H1 (cell line): Measurements from ENCODE around the gene KDF1. TPM values are rescaled to one million over a fixed set of nuclear protein-coding genes. Genes with fewer than 3 reads are reported as not detected.

ENCODE experiments used
- CTCF ChIA-PET: fragments of 300-600 bp; sonication (Branson Sonifier 250); formaldehyde crosslinking; loops from one replicate; lab custom pipeline; 2021; ENCODE audit not compliant: partially characterized antibody; lab: Charles Lee
- POLR2A ChIA-PET: fragments of 300-600 bp; sonication (Branson Sonifier 250); formaldehyde crosslinking; loops from one replicate; lab custom pipeline; 2021; ENCODE audit warnings: inconsistent platforms; ENCODE audit not compliant: partially characterized antibody; lab: Charles Lee
- DNase-seq, 2 experiments: peaks; one replicate each; pipeline versions ENCODE4 v3.0.0 to v3.0.0-alpha.2; 2010 to 2022; ENCODE audit warnings: low spot score in 2 of 2, low read depth in 1 of 2, mixed read lengths in 1 of 2
- FAIRE-seq: peaks from 2 replicates; lab custom pipeline; 2011; peaks lifted over from hg19 to GRCh38; lab: Jason Lieb, UNC
- H2AFZ ChIP-seq: 2 replicates; pipeline ENCODE4 v1.8.1; 2012; ENCODE audit warnings: low read length, inconsistent platforms
- H2AK5ac ChIP-seq: 2 replicates; pipeline ENCODE4 v1.6.1; 2013; ENCODE audit warnings: low read depth, low read length
- H2BK120ac ChIP-seq: replicated peaks from 2 replicates; pipeline ENCODE3; 2013; ENCODE audit warnings: low read depth, low read length, inconsistent platforms
- H2BK12ac ChIP-seq: 2 replicates; pipeline ENCODE4 v1.6.1; 2013; ENCODE audit warnings: low read depth, low read length
- H2BK15ac ChIP-seq: 2 replicates; pipeline ENCODE4 v1.6.1; 2013; ENCODE audit warnings: low read length
- H2BK20ac ChIP-seq: 2 replicates; pipeline ENCODE4 v1.6.1; 2013; ENCODE audit warnings: low read length
- H2BK5ac ChIP-seq: 2 replicates; pipeline ENCODE4 v1.6.1; 2013; ENCODE audit warnings: low read depth, low read length
- H3K14ac ChIP-seq: 2 replicates; pipeline ENCODE4 v1.6.1; 2013; ENCODE audit warnings: inconsistent platforms; ENCODE audit not compliant: insufficient read length
- H3K18ac ChIP-seq: 2 replicates; pipeline ENCODE4 v1.6.1; 2013; ENCODE audit warnings: low read length; ENCODE audit errors: extremely low read depth
- H3K23ac ChIP-seq: 2 replicates; pipeline ENCODE4 v1.6.1; 2013; ENCODE audit warnings: inconsistent platforms; ENCODE audit not compliant: insufficient read length
- H3K23me2 ChIP-seq: 2 replicates; pipeline ENCODE4 v1.6.1; 2013; ENCODE audit warnings: low read depth, low read length
- H3K27ac ChIP-seq: 2 replicates; pipeline ENCODE4 v1.6.1; 2011; ENCODE audit warnings: low read depth, low read length, inconsistent platforms
- H3K27me3 ChIP-seq, 4 experiments: replicated peaks in 1 of 4; 1 replicate in 1 of 4; 2 replicates in 3 of 4; pipeline versions ENCODE4 v1.6.1 to v1.8.1; 2011 to 2013; ENCODE audit warnings: low read length in 3 of 4, mild to moderate bottlenecking in 3 of 4, inconsistent platforms in 2 of 4, mixed read lengths in 2 of 4, moderate library complexity in 1 of 4; ENCODE audit not compliant: control insufficient read depth in 3 of 4, insufficient read depth in 3 of 4; ENCODE audit errors: extremely low read depth in 1 of 4
- H3K36me3 ChIP-seq, 4 experiments: 2 replicates each; pipeline versions ENCODE4 v1.6.1 to v1.8.1; 2011 to 2013; ENCODE audit warnings: mild to moderate bottlenecking in 4 of 4, low read length in 3 of 4, moderate library complexity in 2 of 4, control low read depth in 1 of 4, inconsistent platforms in 1 of 4; ENCODE audit not compliant: insufficient read depth in 4 of 4, control insufficient read depth in 2 of 4
- H3K4ac ChIP-seq: replicated peaks from 2 replicates; pipeline ENCODE3; 2013; ENCODE audit warnings: low read length, low read depth, mixed read lengths, inconsistent platforms; ENCODE audit not compliant: insufficient read length
- H3K4me1 ChIP-seq, 4 experiments: replicated peaks in 1 of 4; 1 replicate in 1 of 4; 2 replicates in 3 of 4; pipeline versions ENCODE4 v1.6.1 to v1.8.1; 2011 to 2013; ENCODE audit warnings: low read length in 3 of 4, inconsistent platforms in 2 of 4, mixed read lengths in 1 of 4; ENCODE audit not compliant: insufficient read depth in 4 of 4, control insufficient read depth in 3 of 4
- H3K4me2 ChIP-seq, 2 experiments: 2 replicates each; pipeline versions ENCODE4 v1.6.1 to v1.8.1; 2011 to 2013; ENCODE audit warnings: low read depth in 2 of 2, low read length in 2 of 2, control low read depth in 1 of 2, inconsistent platforms in 1 of 2, mild to moderate bottlenecking in 1 of 2; ENCODE audit not compliant: insufficient read depth in 1 of 2
- H3K4me3 ChIP-seq, 4 experiments: fragments of 200-600, 300-600 bp in 1 of 4; sonication (generic), shearing (Covaris generic), sonication (Bioruptor Twin) in 1 of 4; 2 replicates each; pipeline versions ENCODE4 v1.5.1 to v1.8.1; 2011 to 2016; ENCODE audit warnings: low read length in 4 of 4, low read depth in 3 of 4, control low read depth in 2 of 4, inconsistent platforms in 2 of 4, mild to moderate bottlenecking in 2 of 4, mixed read lengths in 1 of 4, moderate library complexity in 1 of 4; ENCODE audit not compliant: insufficient read depth in 2 of 4; ENCODE audit errors: extremely low read depth in 1 of 4
- H3K56ac ChIP-seq: replicated peaks from 2 replicates; pipeline ENCODE3; 2013; ENCODE audit warnings: low read depth, mild to moderate bottlenecking, mixed read lengths, low read length, inconsistent platforms; ENCODE audit not compliant: insufficient read length
- H3K79me1 ChIP-seq: 2 replicates; pipeline ENCODE4 v1.6.1; 2013; ENCODE audit warnings: low read depth, low read length, control low read depth
- H3K79me2 ChIP-seq, 2 experiments: 2 replicates each; pipeline versions ENCODE4 v1.6.1 to v1.8.1; 2012 to 2013; ENCODE audit warnings: low read length in 2 of 2, mild to moderate bottlenecking in 2 of 2, inconsistent platforms in 1 of 2; ENCODE audit not compliant: insufficient read depth in 2 of 2, control insufficient read depth in 1 of 2
- H3K9ac ChIP-seq, 4 experiments: replicated peaks in 1 of 4; 1 replicate in 1 of 4; 2 replicates in 3 of 4; pipeline versions ENCODE4 v1.6.1 to v1.8.1; 2011 to 2013; ENCODE audit warnings: low read depth in 3 of 4, low read length in 3 of 4, control low read depth in 2 of 4, mild to moderate bottlenecking in 2 of 4, moderate library complexity in 2 of 4, inconsistent platforms in 1 of 4; ENCODE audit errors: extremely low read depth in 1 of 4
- H3K9me3 ChIP-seq, 2 experiments: 2 replicates each; pipeline versions ENCODE4 v1.6.1 to v1.8.1; 2012 to 2013; ENCODE audit warnings: mild to moderate bottlenecking in 2 of 2, moderate library complexity in 2 of 2, control low read depth in 1 of 2, inconsistent platforms in 1 of 2, low read depth in 1 of 2, low read length in 1 of 2, mixed read lengths in 1 of 2; ENCODE audit not compliant: insufficient read depth in 2 of 2
- H4K20me1 ChIP-seq, 2 experiments: replicated peaks in 1 of 2; 2 replicates each; pipeline versions ENCODE3 to v1.8.1; 2011 to 2013; ENCODE audit warnings: inconsistent platforms in 2 of 2, low read length in 2 of 2, mild to moderate bottlenecking in 1 of 2; ENCODE audit not compliant: insufficient read depth in 2 of 2, control insufficient read depth in 1 of 2
- H4K5ac ChIP-seq: 2 replicates; pipeline ENCODE4 v1.6.1; 2013; ENCODE audit warnings: low read length, low read depth, mixed read lengths, inconsistent platforms; ENCODE audit not compliant: insufficient read length
- H4K8ac ChIP-seq: 2 replicates; pipeline ENCODE4 v1.8.0; 2013; ENCODE audit warnings: mild to moderate bottlenecking, moderate library complexity, low read length, inconsistent platforms; ENCODE audit not compliant: insufficient read depth; ENCODE audit errors: extremely low read depth
- H4K91ac ChIP-seq: replicated peaks from 2 replicates; pipeline ENCODE3; 2013; ENCODE audit warnings: low read length, mixed read lengths, inconsistent platforms; ENCODE audit not compliant: insufficient read length
- CEBPB ChIP-seq: IDR thresholded peaks from 2 replicates; pipeline ENCODE4 v1.6.1; 2012; ENCODE audit warnings: low read depth, low read length
- CTCF ChIP-seq, 3 experiments: IDR thresholded peaks; 1 replicate in 2 of 3; 2 replicates in 1 of 3; pipeline versions ENCODE4 v1.5.1 to v1.6.1; 2011; ENCODE audit warnings: low read length in 3 of 3, mild to moderate bottlenecking in 3 of 3, inconsistent platforms in 2 of 3, low read depth in 1 of 3, moderate library complexity in 1 of 3; ENCODE audit not compliant: insufficient read depth in 1 of 3; ENCODE audit errors: control extremely low read depth in 1 of 3
- POLR2AphosphoS5 ChIP-seq: IDR thresholded peaks from 2 replicates; pipeline ENCODE4 v1.6.1; 2011; ENCODE audit warnings: low read depth, low read length
- SP2 ChIP-seq: IDR thresholded peaks from 2 replicates; pipeline ENCODE4 v1.6.1; 2012; ENCODE audit warnings: mild to moderate bottlenecking, low read length, inconsistent platforms
- TAF1 ChIP-seq: IDR thresholded peaks from 2 replicates; pipeline ENCODE4 v1.6.1; 2011; ENCODE audit warnings: mild to moderate bottlenecking, low read depth, low read length
- WGBS, 2 experiments: shearing (Covaris generic) in 1 of 2; methylation state at CpG; one replicate each; pipeline versions ENCODE4 v1.1.6 to v1.1.7; 2013 to 2015; ENCODE audit warnings: low lambda C conversion rate in 2 of 2, mixed read lengths in 2 of 2, inconsistent platforms in 1 of 2, low coverage in 1 of 2, missing lambda C conversion rate in 1 of 2; ENCODE audit not compliant: insufficient replicate concordance in 2 of 2, insufficient coverage in 1 of 2, insufficient read length in 1 of 2; ENCODE audit errors: extremely low coverage in 1 of 2, missing lambda C conversion rate in 1 of 2; 5-methylcytosine and 5-hydroxymethylcytosine counted together
- polyA plus RNA-seq, 7 experiments: library from polyadenylated mRNA; depleted of rRNA in 3 of 7; stranded (reverse) in 5 of 7; unstranded in 2 of 7; fragments of >200 nt in 5 of 7; fragments of 200-250 nt in 2 of 7; gene quantifications; 1 replicate in 5 of 7; 2 replicates in 1 of 7; 4 replicates in 1 of 7; pipeline versions ENCODE4 v1.2.1 to v1.2.3, GENCODE V29; 2011 to 2013; ENCODE audit warnings: missing spikeins in 2 of 7, mixed read lengths in 2 of 7
- total RNA-seq: library from RNA; stranded (reverse); fragmentation: NEBNext Ultra II Directional; extraction: Animal tissue kit (Norgen Biotek cat#: 25700); gene quantifications from 2 replicates; pipeline ENCODE4 v1.2.1, GENCODE V29; 2021

Gene KDF1
- total and polyA plus RNA-seq, 2 of the 8 experiments (the other 6 are each of a cell fraction or from before 2014, with no cell fraction given), result 16.9 to 37.5 TPM

- Histone ChIP-seq H4K91ac (no peak overlapping the region), H2BK20ac (peak overlapping the region; percentile 43; the same call in 1 of the 2 replicates), H3K23me2 (peaks cover 15% of the 10 kb centered on the region), H3K14ac (no peak overlapping the region), H3K4me1 (peaks cover 25 to 51% (median 32%) of the 10 kb centered on the region in 4 experiments), H3K56ac (no peak overlapping the region), H3K9me3 (no peaks in the 10 kb centered on the region), H3K18ac (peak overlapping the region; percentile 28; the same call in 1 of the 2 replicates), H3K27ac (no peak overlapping the region), H2AK5ac (peak overlapping the region; percentile 58; the same call in 1 of the 2 replicates), H3K4ac (no peak overlapping the region), H2AFZ (no peak overlapping the region), H3K4me3 (peak overlapping the region in 1 of 4 experiments; percentile 97; a peak in 1 of 8 replicates), H2BK5ac (peak overlapping the region; percentile 83; the same call in 1 of the 2 replicates), H3K4me2 (peak overlapping the region; percentile 91 to 96; a peak in 2 of 4 replicates), H3K36me3 (peaks cover 0 to 23% (median 0%) of the 10 kb centered on the region in 4 experiments; a peak in 3 of 8 replicates), H2BK12ac (peak overlapping the region; percentile 75; the same call in 1 of the 2 replicates), H2BK120ac (no peak overlapping the region), H3K79me2 (peaks cover 2 to 49% of the 10 kb centered on the region in 2 experiments; a peak in 3 of 4 replicates), H4K20me1 (peaks cover 12 to 18% of the 10 kb centered on the region in 2 experiments), H2BK15ac (peak overlapping the region; percentile 88; the same call in 1 of the 2 replicates), H4K8ac (no peak overlapping the region), H3K27me3 (no peaks in the 10 kb centered on the region; a peak in 1 of 7 replicates), H3K79me1 (peaks cover 13% of the 10 kb centered on the region; the same call in 1 of the 2 replicates), H4K5ac (no peak overlapping the region), H3K9ac (no peak overlapping the region), H3K23ac (no peak overlapping the region)
- DNase-seq, result no peak
- no peak for FAIRE-seq
- ChIA-PET POLR2A (interaction anchor here (1.1 to 58.9 kb wide), 13 partner anchors 4 to 387 kb away, joined by 3 to 1829 read pairs (median 6); partner anchors contain the start of genes CD164L2, KDF1, TENT5B and TRNP1), CTCF (interaction anchor here (0.7 to 12.2 kb wide), 23 partner anchors 7 to 287 kb away, joined by 3 to 143 read pairs (median 7); partner anchors contain the start of genes KDF1 and TENT5B)
- no peak for TF ChIP-seq CTCF (IDR thresholded peaks at IDR 0.05; ENCODE audit: control extremely low read depth in 1 of 3, insufficient read depth in 1 of 3, low read depth in 1 of 3, low read length in 3 of 3)
- no peak for TF ChIP-seq TAF1
- no peak for TF ChIP-seq CEBPB
- peak; percentile 28; the same call in 1 of the 2 replicates for TF ChIP-seq POLR2AphosphoS5
- no peak for TF ChIP-seq SP2
- WGBS, 2 experiments, result 79% methylated on average over 4 of the region's 4 CpGs; no CpG with 5 or more reads in 1 of the 2 experiments
Measured at GRCh38 chr1:26996665-26997064, 36.4 kb upstream of the KDF1 start.
